Measurements from ENCODE around the gene PRKG1. TPM values are rescaled to one million over a fixed set of nuclear protein-coding genes. Genes with fewer than 3 reads are reported as not detected.

PRKG1 gene
- total RNA-seq, 1 donor from 2014 or later, result 26.4 TPM

- no peak overlapping the region for H3K9ac ChIP-seq
- Mint-ChIP-seq H3K27me3 (ENCODE audit: insufficient read depth, low read depth) (no peaks in the 10 kb centered on the region), H3K4me3 (no peak overlapping the region), H3K9me3 (no peaks in the 10 kb centered on the region), H3K4me1 (no peaks in the 10 kb centered on the region), H3K36me3 (no peaks in the 10 kb centered on the region), H3K27ac (no peak overlapping the region)
- no peaks in the 10 kb centered on the region for H3K9me3 ChIP-seq (ENCODE audit: low read depth)
- H4K20me1 ChIP-seq (ENCODE audit: low read depth), result no peaks in the 10 kb centered on the region
- no peak overlapping the region for H2AFZ ChIP-seq (replicated peaks)
- H3F3A ChIP-seq (ENCODE audit: low read depth), result no peaks in the 10 kb centered on the region
- H3K36me3 ChIP-seq, result no peaks in the 10 kb centered on the region
- H3K79me2 ChIP-seq (ENCODE audit: low read depth), result no peaks in the 10 kb centered on the region
- no peak for DNase-seq (ENCODE audit: low spot score)
- H3K4me3 ChIP-seq, result no peak overlapping the region
- H3K4me1 ChIP-seq, result no peaks in the 10 kb centered on the region
- no peak overlapping the region for H3K4me2 ChIP-seq
- TF ChIP-seq CTCF (IDR thresholded peaks at IDR 0.05) (no peak), EZH2 (IDR thresholded peaks at IDR 0.05) (no peak), EZH2phosphoT487 (IDR thresholded peaks at IDR 0.05) (no peak)
- no peak overlapping the region for H3K27ac ChIP-seq
- no peaks in the 10 kb centered on the region for H3K27me3 ChIP-seq
These were observed 25.5 kb upstream of the PRKG1 start for GRCh38 chr10:51048792-51049191.

- H4K20me1 ChIP-seq (ENCODE audit: low read depth), result no peaks in the 10 kb centered on the region
- H3K4me1 ChIP-seq, result no peaks in the 10 kb centered on the region
- Mint-ChIP-seq H3K27me3 (ENCODE audit: insufficient read depth, low read depth) (no peaks in the 10 kb centered on the region), H3K36me3 (no peaks in the 10 kb centered on the region), H3K4me1 (no peaks in the 10 kb centered on the region), H3K27ac (no peak overlapping the region), H3K4me3 (no peak overlapping the region), H3K9me3 (no peaks in the 10 kb centered on the region)
- no peak overlapping the region for H3K9ac ChIP-seq
- no peaks in the 10 kb centered on the region for H3K36me3 ChIP-seq
- no peak for DNase-seq (ENCODE audit: low spot score)
- no peaks in the 10 kb centered on the region for H3K79me2 ChIP-seq (ENCODE audit: low read depth)
- no peak for TF ChIP-seq EZH2phosphoT487 (IDR thresholded peaks at IDR 0.05)
- TF ChIP-seq EZH2 (IDR thresholded peaks at IDR 0.05), result no peak
- no peak overlapping the region for H3K27ac ChIP-seq
- H2AFZ ChIP-seq (replicated peaks), result no peak overlapping the region
- no peaks in the 10 kb centered on the region for H3K9me3 ChIP-seq (ENCODE audit: low read depth)
- H3K27me3 ChIP-seq, result no peaks in the 10 kb centered on the region
- no peak overlapping the region for H3K4me3 ChIP-seq
- no peak overlapping the region for H3K4me2 ChIP-seq
- H3F3A ChIP-seq (ENCODE audit: low read depth), result no peaks in the 10 kb centered on the region
These were observed 22.1 kb upstream of the PRKG1 start for GRCh38 chr10:51052163-51052562.

GRCh38 chr10:51057925-51058324 is 16.4 kb upstream of the PRKG1 start:
- Histone ChIP-seq H3K4me1 (no peaks in the 10 kb centered on the region), H3K36me3 (no peaks in the 10 kb centered on the region), H3K4me2 (no peak overlapping the region), H3K79me2 (ENCODE audit: low read depth) (no peaks in the 10 kb centered on the region), H2AFZ (replicated peaks) (no peak overlapping the region), H4K20me1 (ENCODE audit: low read depth) (no peaks in the 10 kb centered on the region), H3F3A (ENCODE audit: low read depth) (no peaks in the 10 kb centered on the region), H3K27ac (no peak overlapping the region), H3K9me3 (ENCODE audit: low read depth) (peaks cover 11% of the 10 kb centered on the region), H3K9ac (no peak overlapping the region), H3K4me3 (no peak overlapping the region), H3K27me3 (no peaks in the 10 kb centered on the region)
- H3K4me3 Mint-ChIP-seq, result no peak overlapping the region
- no peaks in the 10 kb centered on the region for H3K36me3 Mint-ChIP-seq
- no peak overlapping the region for H3K27ac Mint-ChIP-seq
- no peaks in the 10 kb centered on the region for H3K27me3 Mint-ChIP-seq (ENCODE audit: insufficient read depth, low read depth)
- no peaks in the 10 kb centered on the region for H3K9me3 Mint-ChIP-seq
- no peak for DNase-seq (ENCODE audit: low spot score)
- no peaks in the 10 kb centered on the region for H3K4me1 Mint-ChIP-seq
- TF ChIP-seq EZH2 (IDR thresholded peaks at IDR 0.05), result no peak
- no peak for TF ChIP-seq CTCF (IDR thresholded peaks at IDR 0.05)
- no peak for TF ChIP-seq EZH2phosphoT487 (IDR thresholded peaks at IDR 0.05)

- Mint-ChIP-seq H3K4me3 (no peak overlapping the region), H3K27ac (no peak overlapping the region), H3K4me1 (no peaks in the 10 kb centered on the region), H3K27me3 (ENCODE audit: insufficient read depth, low read depth) (no peaks in the 10 kb centered on the region), H3K9me3 (no peaks in the 10 kb centered on the region), H3K36me3 (no peaks in the 10 kb centered on the region)
- Histone ChIP-seq H4K20me1 (ENCODE audit: low read depth) (no peaks in the 10 kb centered on the region), H2AFZ (replicated peaks) (no peak overlapping the region), H3K4me1 (no peaks in the 10 kb centered on the region), H3K4me3 (no peak overlapping the region), H3K9me3 (ENCODE audit: low read depth) (peaks cover 3% of the 10 kb centered on the region), H3K4me2 (no peak overlapping the region), H3K27me3 (no peaks in the 10 kb centered on the region), H3F3A (ENCODE audit: low read depth) (no peaks in the 10 kb centered on the region), H3K9ac (no peak overlapping the region), H3K36me3 (no peaks in the 10 kb centered on the region), H3K79me2 (ENCODE audit: low read depth) (no peaks in the 10 kb centered on the region), H3K27ac (no peak overlapping the region)
- TF ChIP-seq EZH2 (IDR thresholded peaks at IDR 0.05) (no peak), EZH2phosphoT487 (IDR thresholded peaks at IDR 0.05) (no peak), CTCF (IDR thresholded peaks at IDR 0.05) (no peak)
- no peak for DNase-seq (ENCODE audit: low spot score)
These were observed 11.1 kb upstream of the PRKG1 start for GRCh38 chr10:51063166-51063565.
